HG03558 (cell line): ENCODE results near the gene DHX15.

Experiments used
- ATAC-seq: cut with Tn5 transposase; IDR thresholded peaks from one replicate; pipeline ENCODE4 v1.9.1; 2021; ENCODE audit warnings: moderate number of reproducible peaks; ENCODE audit not compliant: unreplicated experiment; ENCODE audit errors: extremely low read depth

The DHX15 gene

DNA sequence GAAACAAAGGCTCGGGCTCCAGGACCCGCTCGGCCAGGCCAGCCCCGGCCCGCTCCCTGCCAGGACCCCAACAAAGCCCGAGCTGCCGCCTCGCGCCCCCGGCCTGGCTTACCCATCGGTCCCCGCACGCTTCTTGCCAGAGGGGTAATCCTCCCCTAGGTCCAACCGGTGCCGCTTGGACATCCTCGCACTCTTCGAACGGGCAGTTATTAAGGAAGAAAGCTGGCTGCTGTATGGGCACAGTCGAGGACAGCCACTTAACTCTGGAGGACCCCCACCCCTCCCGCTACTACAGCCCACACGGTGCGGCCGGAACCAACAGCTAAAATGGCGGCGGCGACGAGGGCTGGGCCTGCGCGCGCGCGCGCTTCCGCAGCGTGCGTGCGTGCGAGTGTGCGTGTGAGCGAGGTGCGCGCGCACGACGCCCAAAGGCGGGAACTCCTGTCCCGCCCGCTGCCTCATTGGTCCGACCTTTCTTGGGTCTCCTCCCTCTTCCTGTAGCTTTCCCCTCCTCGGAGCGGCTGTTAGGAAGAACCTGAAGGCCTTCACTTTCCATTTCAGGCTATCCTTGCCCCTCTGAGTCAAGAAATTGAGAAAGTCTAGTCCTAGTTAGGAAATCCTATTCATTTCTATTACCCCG, at the start of gene DHX15:
TSS of gene DHX15 (minus strand) at position 344 of the 640 bp plus-strand sequence. CDS start at position 183, 161 bp downstream.
- ATAC-seq: peak; percentile 71

DNA sequence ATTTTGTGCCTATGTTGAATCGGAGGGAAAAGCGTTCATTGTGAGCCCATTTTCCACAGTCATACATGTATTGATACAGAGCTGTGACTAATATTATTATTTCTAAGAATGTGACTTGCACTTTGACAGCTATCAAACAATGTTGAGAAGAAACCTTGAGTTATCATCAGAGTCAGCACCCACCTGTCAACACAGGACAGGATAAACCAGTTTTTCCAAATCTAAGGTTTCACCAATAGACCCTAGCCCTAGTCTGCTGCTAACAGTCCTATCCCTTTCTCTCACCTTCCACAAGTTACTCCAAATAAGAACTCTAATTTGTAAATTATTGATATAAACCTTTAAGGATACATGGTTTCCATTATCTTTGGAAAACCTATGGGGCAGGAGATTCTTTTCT, 47.7 kb upstream of the DHX15 start:
- ATAC-seq: no peak

DNA sequence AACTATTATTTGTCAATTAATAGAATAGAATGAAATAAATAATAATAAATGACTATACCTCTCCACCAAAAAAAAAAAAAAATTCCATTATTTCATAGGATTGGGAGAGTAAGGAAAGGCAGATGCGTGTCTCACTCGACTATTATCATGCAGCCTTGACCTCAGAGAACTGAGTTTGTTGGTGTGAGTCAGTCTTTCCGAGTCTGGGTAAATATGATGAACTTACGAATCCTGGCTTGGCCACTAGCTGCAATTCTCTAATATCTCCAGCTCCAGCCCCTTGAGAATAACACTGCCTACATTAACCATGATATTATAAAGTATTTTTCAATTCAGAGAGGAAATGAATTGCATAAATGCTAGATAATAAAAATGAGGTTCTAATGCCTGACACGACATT, 46.6 kb upstream of the DHX15 start:
- no peak for ATAC-seq

DNA sequence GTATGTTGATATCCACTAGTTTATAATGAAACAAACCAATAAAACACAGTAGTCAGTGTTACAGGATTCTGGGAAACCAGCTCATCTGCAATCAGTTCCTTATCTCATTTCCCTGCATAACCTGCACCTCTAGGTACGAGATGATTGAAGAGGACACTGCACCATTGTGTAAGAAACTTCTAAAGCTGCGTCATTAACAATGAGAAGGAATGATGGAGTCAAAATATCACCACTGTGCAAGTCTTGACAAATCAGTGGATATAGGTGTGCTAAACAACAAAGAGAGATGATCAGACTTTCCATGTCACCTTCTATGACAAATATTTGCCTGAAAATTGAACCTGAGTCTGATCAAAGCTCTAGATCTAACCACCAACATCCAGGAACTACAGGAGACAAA, 40.7 kb upstream of the DHX15 start:
- no peak for ATAC-seq

DNA sequence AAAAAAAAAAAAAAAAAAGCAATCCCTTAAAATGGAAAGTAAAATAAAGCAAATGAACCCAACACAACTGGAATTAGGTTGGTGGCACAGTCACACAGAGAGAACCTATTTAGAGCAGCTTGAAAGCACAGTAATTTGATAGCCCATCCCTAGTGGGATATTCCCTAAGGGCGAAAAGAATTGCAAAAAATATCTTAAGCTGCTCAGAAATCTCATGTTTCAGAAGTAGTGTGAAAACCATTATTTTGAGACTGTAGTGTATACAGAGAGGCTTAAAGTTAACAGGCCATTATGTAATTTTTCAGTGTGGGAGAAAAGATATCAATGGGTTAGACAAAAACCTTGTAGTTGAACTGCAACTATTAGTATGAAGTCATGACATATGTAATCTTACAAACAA, 40.0 kb upstream of the DHX15 start:
- ATAC-seq: no peak

DNA sequence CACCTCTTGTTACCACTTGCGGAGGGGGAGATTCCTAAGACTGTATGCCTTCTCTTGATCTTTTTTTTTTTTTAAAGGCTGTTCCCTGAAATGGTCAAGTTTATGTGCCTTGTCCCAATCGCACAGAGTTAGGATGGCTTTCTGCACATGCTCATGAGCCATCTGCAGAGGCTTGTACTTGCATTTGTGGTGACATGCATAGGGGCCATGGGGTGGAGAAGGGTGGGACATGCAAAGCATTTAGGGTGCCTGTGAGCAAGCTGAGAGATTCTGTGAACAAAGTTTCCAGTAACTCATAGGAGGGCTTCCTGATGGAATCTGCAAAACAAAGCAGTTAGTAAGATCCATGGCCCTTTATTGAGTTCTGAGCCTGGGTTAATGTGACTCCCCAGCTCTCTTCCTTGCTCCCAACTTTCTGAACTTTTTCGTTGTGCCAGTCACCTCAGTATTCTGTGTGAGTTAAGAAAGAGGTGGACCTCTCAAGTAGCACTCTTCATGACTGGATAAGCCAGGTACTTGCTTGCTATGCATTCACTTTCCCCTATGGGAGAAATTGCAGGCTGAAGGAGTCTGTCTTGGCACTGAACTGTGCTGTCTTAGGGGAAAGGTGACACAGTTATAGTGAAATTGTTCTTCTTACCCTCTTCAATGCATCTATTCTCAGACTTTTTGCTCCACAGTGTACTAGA, 37.9 kb upstream of the DHX15 start:
- no peak for ATAC-seq

DNA sequence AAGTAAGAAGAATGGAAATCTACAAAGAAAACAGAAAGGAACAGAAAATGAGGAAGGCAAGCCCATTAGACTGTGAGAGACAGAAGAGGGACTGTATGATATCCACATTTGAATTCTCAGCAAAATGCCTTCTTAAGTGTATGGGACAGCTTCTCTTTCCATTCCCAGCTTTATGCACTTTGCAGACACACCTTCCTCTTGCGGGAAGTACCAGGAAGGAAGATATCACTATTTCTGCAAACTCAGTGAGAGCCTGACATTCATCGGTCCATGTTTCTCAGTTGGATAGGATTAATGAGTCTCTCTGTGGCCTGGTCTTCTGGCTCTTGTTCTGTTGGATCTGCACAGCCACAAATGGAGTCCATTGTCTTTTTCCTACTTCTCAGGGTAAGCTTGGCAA, 31.6 kb upstream of the DHX15 start:
- no peak for ATAC-seq

DNA sequence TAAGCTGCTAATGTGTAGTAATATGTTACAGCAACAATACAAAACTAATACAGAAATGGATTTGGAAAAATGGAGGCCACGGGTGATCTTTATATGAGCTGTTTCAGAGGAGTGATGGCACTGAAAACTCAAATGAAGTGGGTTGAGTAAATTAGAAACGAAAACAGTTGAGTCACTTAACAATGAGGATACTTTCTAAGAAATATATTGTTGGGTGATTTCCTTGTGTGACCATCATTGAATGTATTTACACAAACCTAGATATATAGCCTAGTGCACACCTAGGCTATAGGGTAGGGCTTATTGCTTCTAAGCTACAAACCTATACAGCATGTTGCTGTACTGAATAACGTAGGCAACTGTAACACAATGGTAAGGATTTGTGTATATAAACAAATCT, 30.5 kb upstream of the DHX15 start:
- ATAC-seq: no peak

DNA sequence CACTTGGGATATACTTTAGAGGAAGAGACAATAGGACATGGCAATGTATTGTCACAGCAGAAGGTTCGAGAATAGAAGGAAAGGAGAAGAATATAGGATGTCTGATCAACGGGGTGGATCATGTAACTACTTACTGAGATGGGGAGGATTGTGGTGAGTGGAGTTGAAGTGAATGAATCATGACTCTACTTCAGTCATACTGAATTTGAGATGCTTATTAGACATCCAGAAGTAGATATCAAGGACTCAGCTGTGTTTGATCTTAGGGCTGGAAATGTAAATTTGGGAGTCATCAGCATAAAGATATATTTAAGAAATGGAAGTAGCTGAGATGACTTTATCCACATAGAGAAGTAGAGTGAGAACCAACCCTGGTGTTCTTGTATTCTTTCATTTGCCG, 29.1 kb upstream of the DHX15 start:
- no peak for ATAC-seq

DNA sequence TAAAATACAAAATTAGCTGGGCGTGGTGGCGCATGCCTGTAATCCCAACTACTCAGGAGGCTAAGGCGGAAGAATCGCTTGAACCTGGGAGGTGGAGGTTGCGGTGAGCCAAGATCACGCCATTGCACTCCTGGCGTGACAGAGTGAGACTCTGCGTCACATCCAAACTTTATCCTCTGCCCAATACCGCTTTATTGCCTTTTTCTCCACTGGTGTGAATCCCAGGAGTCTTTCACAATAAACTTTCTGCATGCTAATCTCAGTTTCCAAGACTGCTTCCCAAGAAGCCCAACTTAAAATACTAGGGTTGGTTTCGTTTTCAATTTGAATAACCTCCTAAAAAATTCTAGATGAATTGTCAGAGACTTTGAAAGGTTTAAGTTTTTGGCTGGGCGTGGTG, 27.2 kb upstream of the DHX15 start:
- no peak for ATAC-seq

DNA sequence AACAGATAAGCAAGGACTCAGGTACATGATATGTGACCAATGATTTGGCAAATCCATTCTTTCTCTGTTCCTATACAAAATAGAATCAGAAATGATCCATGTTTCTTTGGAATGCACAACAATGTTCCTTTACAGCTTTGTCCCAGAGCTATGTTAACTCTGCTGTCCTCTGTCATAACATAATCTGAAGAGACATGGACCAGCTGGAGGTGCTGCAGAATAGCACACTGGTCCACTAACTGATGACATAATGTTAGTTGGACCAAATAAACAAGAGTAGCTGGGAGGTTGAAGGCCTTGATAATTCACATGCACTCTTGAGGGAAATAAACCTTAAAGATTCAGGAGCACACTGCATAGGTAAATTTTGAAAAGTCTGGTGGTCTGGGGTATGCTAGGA, 23.0 kb upstream of the DHX15 start:
- no peak for ATAC-seq

DNA sequence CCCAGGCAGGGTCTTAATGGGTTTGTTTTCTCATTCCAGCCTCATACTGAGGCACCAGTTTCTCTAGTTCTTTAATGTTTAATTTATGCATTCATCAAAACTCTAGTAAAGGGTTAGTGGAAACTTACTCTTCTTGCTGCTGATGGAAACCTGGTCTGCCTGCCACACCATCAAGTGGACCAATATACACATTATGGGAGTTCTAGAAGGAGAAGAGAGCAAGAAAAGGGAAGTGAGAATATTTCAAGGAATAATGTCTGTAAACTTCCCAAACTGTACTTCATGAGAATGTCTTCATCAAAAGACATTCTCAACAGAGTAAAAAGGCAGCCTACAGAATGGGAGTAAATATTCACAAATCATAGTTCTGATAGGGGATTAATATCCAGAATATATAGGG, 20.9 kb upstream of the DHX15 start:
- ATAC-seq: no peak

DNA sequence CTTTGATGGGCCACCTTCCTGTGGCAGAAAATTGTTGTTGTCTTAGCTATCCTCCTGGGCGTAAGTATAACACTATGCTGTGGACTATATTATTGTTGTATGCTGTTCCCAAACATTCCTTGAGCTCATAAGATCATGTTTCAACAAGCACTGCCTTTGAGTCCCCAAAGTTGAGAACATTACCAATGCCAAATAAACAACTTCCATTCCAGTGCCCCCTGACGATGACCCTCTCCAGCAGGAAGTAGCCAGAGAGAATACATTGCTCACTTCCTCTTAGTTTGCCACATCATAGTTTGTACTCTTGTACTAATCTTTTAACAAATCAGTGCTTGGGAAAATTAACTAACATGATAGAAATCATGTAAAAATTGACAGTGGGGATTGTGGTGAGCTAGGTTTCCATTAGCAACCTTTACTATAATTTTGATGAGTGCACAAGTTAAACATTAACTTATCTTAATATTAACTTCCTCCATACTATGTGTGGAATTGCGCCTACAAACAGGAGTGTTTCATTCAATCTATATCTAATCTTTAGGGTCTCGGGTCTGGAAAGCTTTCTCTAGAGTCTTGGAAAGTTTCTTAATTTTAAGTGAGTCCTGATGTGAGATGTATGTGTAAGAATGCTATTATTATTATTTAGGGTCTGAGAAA, 20.3 kb upstream of the DHX15 start:
- no peak for ATAC-seq

DNA sequence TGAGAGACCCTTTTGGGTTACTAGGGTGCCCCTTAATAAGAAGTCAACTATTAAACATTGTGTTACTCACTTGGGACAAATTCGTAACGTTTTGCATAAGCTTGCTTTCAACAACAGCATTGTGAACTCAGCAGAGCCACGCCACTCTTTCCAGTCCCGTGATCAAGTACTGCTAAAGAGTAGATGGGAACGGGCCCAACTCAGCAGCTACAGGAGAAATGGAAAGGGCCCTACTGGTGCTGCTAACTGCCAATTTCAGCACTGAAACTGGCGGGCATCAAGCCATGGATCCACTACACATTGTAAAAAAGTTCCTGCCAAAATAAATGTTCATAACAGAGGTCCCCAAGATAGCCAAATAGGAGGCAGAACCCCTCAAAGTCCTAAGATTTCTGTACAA, 19.0 kb upstream of the DHX15 start:
- ATAC-seq: no peak

DNA sequence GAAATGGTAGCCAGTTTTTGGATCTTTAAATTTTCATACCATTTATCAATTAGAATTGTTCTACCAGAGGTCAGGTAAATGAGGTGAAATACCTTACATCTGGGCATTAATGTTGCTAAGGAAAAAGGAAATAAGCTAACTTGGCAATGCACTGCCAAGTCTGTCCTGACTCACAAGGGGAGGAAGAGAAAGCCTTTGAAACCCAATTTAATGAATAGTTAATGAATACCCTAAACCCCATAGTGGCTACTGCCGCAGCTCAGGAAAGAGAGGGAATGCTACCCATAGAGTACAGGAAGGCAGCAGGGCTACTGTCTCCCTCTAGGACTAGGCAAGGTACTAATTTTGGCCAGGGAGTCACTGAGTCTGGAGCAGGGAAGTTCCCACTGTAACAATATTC, 16.8 kb upstream of the DHX15 start:
- no peak for ATAC-seq

DNA sequence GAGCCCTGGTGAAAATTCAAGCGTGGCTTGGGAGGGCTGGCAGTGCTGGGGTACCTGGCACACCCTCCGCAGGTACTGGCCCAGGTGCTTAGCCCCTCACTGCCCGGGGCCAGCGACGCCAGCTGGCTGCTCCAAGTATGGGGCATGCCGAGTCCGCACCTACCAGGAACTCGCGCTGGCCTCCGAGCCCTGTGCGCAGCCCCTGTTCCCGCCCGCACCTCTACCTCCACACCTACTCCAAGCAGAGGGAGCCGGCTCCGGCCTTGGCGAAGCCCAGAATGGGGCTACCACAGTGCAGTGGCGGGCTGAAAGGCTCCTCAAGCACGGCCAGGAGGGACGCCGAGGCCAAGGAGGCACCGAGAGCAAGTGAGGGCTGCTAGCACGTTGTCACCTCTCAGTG, 14.9 kb upstream of the DHX15 start:
- ATAC-seq: no peak

DNA sequence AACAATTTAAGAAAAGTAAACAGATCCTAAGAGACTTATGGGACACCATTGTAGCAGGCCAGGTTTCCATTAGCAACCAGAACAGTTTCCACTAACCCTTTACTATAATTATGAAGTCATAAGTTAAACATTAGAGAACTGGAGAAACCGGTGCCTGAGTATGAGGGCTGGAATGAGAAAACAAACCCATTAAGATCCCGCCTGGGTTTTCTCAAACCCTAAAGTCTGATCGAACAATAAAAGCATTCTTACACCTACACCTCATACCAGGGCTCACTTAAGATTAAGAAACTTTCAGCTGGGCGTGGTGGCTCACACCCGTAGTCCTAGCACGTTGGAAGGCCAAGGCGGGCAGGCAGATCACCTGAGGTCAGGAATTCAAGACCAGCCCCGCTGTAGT, 13.7 kb upstream of the DHX15 start:
- ATAC-seq: no peak

DNA sequence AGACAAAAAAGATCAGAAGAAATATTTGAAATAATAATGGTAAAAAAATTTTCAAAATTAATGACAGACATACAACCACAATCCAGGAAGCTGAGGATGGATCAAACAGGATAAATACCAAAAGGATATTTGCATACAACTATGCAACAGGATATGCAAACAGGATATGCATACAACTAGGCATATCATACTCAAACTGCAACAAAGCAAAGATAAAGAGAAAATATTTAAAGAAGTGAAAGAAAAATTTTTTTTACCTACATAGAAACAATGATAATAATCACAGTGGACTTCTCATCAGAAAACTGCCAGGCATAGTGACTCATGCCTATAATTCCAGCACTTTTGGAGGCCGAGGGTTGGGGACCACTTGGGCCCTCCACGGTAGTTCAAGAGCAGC, 11.3 kb upstream of the DHX15 start:
- ATAC-seq: no peak

DNA sequence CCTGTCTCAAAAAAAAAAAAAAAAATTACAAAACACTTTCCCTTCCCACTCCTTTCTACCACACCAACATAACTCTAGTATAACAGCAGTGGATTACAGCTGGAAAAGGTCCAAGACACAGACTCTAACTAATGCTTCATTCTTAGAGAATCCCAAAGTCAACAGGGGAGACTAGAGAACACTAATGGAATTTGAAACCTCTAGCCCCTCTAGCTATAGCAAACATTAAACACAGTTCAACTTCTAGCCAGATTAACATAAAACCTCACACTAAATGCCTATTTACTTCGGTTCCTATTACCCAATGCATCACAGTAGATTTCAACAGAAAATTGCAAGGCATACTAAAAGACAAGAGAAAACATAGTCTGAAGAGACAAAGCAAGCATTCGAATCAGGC, 10.5 kb upstream of the DHX15 start:
- ATAC-seq: no peak

DNA sequence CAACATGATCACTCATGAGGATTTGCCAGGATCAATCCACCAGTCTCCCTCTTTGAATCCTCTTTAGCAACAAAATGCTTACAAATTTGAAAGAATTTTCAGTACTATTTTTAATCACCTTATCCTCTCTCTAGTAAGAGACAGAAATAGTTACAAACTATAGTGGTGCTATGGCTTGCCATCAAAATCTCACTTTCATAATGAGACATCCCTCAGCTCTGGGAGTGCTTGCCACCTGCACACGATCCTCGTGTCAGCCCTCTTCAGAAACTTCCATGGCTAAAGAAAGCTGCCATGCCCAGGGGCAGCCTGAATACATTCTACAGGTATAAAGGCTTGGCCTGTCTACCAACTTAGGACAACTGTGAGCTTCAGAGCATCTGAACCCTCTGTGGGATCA, 5.1 kb upstream of the DHX15 start:
- peak; percentile 62 for ATAC-seq

DNA sequence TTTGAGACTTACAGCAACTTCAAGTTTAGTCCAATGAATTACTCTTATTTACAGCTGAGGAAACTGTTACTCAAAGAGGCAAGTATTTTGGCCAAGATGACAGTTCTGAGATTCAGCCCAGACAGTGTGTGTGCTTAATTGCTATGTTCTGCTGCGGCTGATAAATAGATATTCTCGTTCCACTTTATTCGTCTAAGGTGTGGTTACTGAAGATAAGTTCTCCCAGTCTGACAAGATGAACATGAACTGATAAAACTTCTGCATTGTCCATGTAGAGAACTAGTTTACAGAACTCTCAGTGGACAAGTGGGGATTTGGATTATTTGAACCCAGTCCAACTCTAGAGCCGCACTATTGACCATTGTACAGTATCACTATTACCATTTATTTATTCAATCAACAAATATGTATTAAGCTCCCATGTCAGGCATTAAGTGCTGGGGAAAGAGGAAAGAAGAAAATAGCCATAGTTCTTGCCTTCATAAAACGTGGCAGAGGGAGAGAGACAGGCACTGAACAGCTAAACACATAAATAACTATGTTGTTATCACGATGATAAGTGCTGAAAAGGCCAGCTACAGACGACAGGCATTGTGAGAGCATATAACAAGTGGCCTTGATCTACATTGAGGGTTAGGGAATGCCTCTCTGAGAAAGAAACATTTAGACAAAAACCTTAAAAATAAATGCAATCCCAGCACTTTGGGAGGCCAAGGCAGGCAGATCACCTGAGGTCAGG, 4.0 kb upstream of the DHX15 start:
- ATAC-seq: no peak
